SK-N-SH (cell line): ENCODE data around the gene PEX26.

ENCODE experiments used
- CTCF ChIP-seq: fragments of 200-600 bp; sonication (generic); IDR thresholded peaks from 2 replicates; pipeline ENCODE4 v1.6.1; 2017; ENCODE audit warnings: antibody characterized with exemption, mild to moderate bottlenecking, moderate library complexity
- FOXM1 ChIP-seq: IDR thresholded peaks from 2 replicates; pipeline ENCODE4 v1.4.0; 2012; ENCODE audit warnings: low read depth, mild to moderate bottlenecking
- POLR2AphosphoS5 ChIP-seq: IDR thresholded peaks from 2 replicates; pipeline ENCODE4 v1.6.1; 2012; ENCODE audit warnings: low read depth, low read length
- RFX5 ChIP-seq: IDR thresholded peaks from 2 replicates; pipeline ENCODE4 v1.6.1; 2012; ENCODE audit warnings: mild to moderate bottlenecking, improper control_type of control experiment, low read length
- TAF1 ChIP-seq: IDR thresholded peaks from 2 replicates; pipeline ENCODE4 v1.6.1; 2012; ENCODE audit warnings: low read depth, mild to moderate bottlenecking, low read length, moderate library complexity, borderline replicate concordance

- TF ChIP-seq FOXM1 (no peak), CTCF (no peak), POLR2AphosphoS5 (no peak), TAF1 (no peak), RFX5 (no peak)
These were observed 12.5 kb downstream of the PEX26 start for GRCh38 chr22:18090286-18090685.
